ENCODE data around the gene AKAP7. TPM values are rescaled to one million over a fixed set of nuclear protein-coding genes. Genes with fewer than 3 reads are reported as not detected.

AKAP7 gene
- total RNA-seq, 1 donor from 2014 or later: 4.5 TPM

DNA sequence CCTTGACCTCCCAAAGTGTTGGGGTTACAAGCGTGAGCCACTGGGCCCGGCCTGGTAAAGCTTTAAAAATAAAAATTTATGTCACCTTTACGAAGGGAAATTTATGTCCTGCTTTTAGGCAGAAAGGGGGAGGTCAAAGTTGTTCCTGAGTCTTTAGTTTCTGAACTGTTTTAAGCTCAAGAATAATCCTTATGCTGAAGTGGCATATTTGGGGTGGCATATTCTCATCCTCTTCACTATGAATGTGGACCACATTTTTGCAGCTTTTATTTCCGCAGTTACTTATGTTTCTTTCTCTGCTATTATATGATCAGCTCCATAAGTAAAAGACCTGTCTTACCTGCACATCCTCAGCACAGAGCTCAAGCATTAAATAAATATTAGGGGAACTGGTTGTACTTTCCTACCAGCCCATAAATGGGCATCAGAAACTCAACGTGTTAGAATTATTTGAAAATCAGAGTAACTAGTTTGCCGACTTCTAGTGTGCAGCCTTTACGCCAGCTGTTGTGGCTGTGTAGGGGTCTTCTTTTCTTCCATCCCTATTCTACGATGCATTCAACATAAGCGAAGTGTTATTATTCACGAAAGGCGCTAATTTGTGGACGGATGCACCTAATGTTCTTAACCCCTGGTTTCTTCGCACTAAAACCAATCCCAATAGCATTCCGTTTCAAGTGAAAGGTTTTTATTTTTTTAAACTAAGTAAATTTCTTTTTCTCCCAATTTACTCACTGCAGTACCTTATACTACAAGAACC, 867 bp upstream of the AKAP7 start:
- H3K4me3 Mint-ChIP-seq (ENCODE audit: unreplicated experiment): peak overlapping the region; percentile 81
- TF ChIP-seq, protein P1, sequence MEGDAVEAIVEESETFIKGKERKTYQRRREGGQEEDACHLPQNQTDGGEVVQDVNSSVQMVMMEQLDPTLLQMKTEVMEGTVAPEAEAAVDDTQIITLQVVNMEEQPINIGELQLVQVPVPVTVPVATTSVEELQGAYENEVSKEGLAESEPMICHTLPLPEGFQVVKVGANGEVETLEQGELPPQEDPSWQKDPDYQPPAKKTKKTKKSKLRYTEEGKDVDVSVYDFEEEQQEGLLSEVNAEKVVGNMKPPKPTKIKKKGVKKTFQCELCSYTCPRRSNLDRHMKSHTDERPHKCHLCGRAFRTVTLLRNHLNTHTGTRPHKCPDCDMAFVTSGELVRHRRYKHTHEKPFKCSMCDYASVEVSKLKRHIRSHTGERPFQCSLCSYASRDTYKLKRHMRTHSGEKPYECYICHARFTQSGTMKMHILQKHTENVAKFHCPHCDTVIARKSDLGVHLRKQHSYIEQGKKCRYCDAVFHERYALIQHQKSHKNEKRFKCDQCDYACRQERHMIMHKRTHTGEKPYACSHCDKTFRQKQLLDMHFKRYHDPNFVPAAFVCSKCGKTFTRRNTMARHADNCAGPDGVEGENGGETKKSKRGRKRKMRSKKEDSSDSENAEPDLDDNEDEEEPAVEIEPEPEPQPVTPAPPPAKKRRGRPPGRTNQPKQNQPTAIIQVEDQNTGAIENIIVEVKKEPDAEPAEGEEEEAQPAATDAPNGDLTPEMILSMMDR (IDR thresholded peaks at IDR 0.05): no peak
- no peaks in the 10 kb centered on the region for H3K36me3 Mint-ChIP-seq (ENCODE audit: unreplicated experiment)
- H3K27me3 Mint-ChIP-seq (ENCODE audit: unreplicated experiment): no peaks in the 10 kb centered on the region
- DNase-seq (ENCODE audit: extremely low spot score, unreplicated experiment): no peak
- peaks cover 18% of the 10 kb centered on the region for H3K4me1 Mint-ChIP-seq (ENCODE audit: unreplicated experiment)
- H3K27ac Mint-ChIP-seq (ENCODE audit: unreplicated experiment): peak overlapping the region; percentile 91
- H3K9me3 Mint-ChIP-seq (ENCODE audit: unreplicated experiment): no peaks in the 10 kb centered on the region

DNA sequence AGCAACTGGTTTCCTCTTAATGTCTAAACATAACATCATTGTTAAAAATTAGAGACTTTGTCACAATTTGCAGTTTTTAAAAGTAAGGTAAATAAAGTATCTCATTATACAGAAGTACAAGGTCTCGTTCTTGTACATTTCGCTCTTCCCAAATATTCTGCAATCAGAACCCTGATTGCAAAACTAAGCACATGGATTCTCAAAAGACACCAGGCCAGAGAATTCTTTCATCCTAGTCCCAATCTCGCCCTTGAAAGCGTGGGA, 355 bp upstream of the AKAP7 start:
- Mint-ChIP-seq H3K9me3 (ENCODE audit: unreplicated experiment) (no peaks in the 10 kb centered on the region), H3K4me1 (ENCODE audit: unreplicated experiment) (peaks cover 18% of the 10 kb centered on the region), H3K27ac (ENCODE audit: unreplicated experiment) (peak overlapping the region; percentile 91), H3K4me3 (ENCODE audit: unreplicated experiment) (peak overlapping the region; percentile 81), H3K27me3 (ENCODE audit: unreplicated experiment) (no peaks in the 10 kb centered on the region), H3K36me3 (ENCODE audit: unreplicated experiment) (no peaks in the 10 kb centered on the region)
- DNase-seq (ENCODE audit: extremely low spot score, unreplicated experiment): no peak
- TF ChIP-seq, protein P1 (IDR thresholded peaks at IDR 0.05): no peak

DNA sequence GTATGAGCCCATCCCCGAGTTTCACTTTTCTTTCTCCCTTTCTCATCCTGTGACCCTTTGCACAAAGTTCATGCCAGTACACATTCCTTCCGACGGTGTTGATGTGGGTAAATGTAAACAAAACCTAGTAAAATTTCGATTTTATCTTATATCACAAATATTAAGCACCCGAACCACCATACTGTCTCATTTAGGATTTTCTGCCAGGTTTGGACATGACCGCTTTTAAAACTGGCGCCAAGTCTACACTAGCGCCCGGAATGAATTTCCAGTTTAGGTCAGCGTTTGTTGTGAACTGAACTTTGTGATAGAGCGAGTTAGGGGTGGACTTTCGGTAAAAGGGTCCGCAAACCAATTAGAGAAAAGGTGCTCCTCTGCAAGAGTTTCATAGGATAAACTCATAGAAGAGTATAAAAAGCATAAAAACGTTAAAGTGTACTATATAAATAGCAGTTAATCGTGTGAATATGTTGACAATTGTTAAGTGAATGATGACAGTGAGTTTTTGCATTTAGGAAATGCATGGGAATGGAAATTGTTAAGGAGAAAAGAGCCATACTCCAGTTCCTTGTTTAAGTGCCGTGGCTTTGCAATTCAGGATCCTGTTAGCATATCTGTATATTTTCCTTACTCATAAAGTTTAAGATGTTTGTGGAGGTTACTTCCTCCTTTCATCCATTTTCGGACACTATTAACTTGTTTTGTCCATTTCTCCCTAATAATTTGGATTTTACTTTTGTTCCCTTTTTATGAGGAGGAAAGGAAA, 937 bp downstream of the AKAP7 start:
- TF ChIP-seq, protein P1 (IDR thresholded peaks at IDR 0.05): no peak
- no peak for DNase-seq (ENCODE audit: extremely low spot score, unreplicated experiment)
- Mint-ChIP-seq H3K36me3 (ENCODE audit: unreplicated experiment) (no peaks in the 10 kb centered on the region), H3K9me3 (ENCODE audit: unreplicated experiment) (no peaks in the 10 kb centered on the region), H3K27ac (ENCODE audit: unreplicated experiment) (peak overlapping the region; percentile 93), H3K4me1 (ENCODE audit: unreplicated experiment) (peaks cover 18% of the 10 kb centered on the region), H3K27me3 (ENCODE audit: unreplicated experiment) (no peaks in the 10 kb centered on the region), H3K4me3 (ENCODE audit: unreplicated experiment) (peak overlapping the region; percentile 91)

DNA sequence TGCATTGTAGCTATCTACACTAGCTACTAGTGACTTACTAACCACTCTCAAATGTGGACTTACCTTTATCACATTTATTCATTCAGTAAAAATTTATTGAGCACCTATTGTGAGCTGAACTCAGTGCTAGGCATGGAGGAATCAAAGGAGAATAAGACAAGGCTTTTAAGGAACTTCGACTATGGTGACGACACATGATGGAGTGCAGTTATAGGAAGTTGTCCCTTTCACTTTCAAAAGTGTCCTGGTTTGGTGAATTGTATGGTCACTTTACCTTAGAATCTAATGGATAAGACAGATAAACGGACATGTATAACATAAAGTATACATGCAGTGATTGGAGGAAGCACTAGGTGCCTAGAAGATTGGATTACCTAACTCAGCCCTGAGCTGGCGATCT, 4.3 kb downstream of the AKAP7 start:
- Mint-ChIP-seq H3K4me1 (ENCODE audit: unreplicated experiment) (peaks cover 12% of the 10 kb centered on the region), H3K27me3 (ENCODE audit: unreplicated experiment) (no peaks in the 10 kb centered on the region), H3K9me3 (ENCODE audit: unreplicated experiment) (no peaks in the 10 kb centered on the region), H3K4me3 (ENCODE audit: unreplicated experiment) (no peak overlapping the region), H3K36me3 (ENCODE audit: unreplicated experiment) (peaks cover 3% of the 10 kb centered on the region), H3K27ac (ENCODE audit: unreplicated experiment) (no peak overlapping the region)
- TF ChIP-seq, protein P1 (IDR thresholded peaks at IDR 0.05): no peak
- DNase-seq (ENCODE audit: extremely low spot score, unreplicated experiment): no peak

DNA sequence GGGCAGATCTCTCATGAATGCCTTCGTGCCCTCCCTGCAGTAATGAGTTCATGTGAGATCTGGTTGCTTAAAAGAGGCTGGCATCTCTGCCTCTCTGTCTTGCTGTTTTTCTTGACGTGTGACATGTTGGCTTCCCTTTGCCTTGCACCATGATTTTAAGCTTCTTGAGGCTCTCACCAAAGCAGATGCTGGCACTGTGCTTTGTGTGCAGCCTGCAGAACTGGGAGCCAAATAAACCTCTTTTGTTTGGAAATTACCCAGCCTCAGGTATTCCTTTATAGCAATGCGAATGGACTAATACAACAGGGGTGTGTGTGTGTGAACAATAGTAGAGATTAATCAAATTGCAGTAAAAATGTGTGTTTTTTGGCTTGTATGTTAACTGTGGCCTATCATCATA, 8.1 kb downstream of the AKAP7 start:
- Mint-ChIP-seq H3K4me1 (ENCODE audit: unreplicated experiment) (no peaks in the 10 kb centered on the region), H3K27ac (ENCODE audit: unreplicated experiment) (no peak overlapping the region), H3K9me3 (ENCODE audit: unreplicated experiment) (no peaks in the 10 kb centered on the region), H3K27me3 (ENCODE audit: unreplicated experiment) (no peaks in the 10 kb centered on the region), H3K4me3 (ENCODE audit: unreplicated experiment) (no peak overlapping the region), H3K36me3 (ENCODE audit: unreplicated experiment) (peaks cover 6% of the 10 kb centered on the region)
- DNase-seq (ENCODE audit: extremely low spot score, unreplicated experiment): no peak
- TF ChIP-seq, protein P1 (IDR thresholded peaks at IDR 0.05): no peak
